Glomerular visceral epithelial cell (primary cell): ENCODE measurements around the gene RBPJ.
A peak's percentile ranks its signal among the peaks of the same experiment; 100 is the strongest.

Experiments
- DNase-seq: peaks from one replicate; pipeline ENCODE4 v3.0.0-alpha.2; 2016; ENCODE audit errors: extremely low spot score

The RBPJ gene

GRCh38 chr4:26418107-26418506, 97.3 kb downstream of the RBPJ start:
- DNase-seq: no peak

- DNase-seq: no peak
These were observed 98.0 kb downstream of the RBPJ start for GRCh38 chr4:26418850-26419249.

GRCh38 chr4:26420438-26420837, 99.6 kb downstream of the RBPJ start:
- DNase-seq: no peak

GRCh38 chr4:26420913-26421312, 100.1 kb downstream of the RBPJ start:
- DNase-seq: no peak

GRCh38 chr4:26424153-26424552, 103.3 kb downstream of the RBPJ start:
- DNase-seq: no peak

- no peak for DNase-seq
These were observed 104.0 kb downstream of the RBPJ start for GRCh38 chr4:26424838-26425237.

GRCh38 chr4:26425953-26426352, 105.1 kb downstream of the RBPJ start:
- no peak for DNase-seq

- DNase-seq: no peak
These were observed 106.1 kb downstream of the RBPJ start for GRCh38 chr4:26426892-26427291.

GRCh38 chr4:26429910-26430309, 109.1 kb downstream of the RBPJ start:
- DNase-seq: no peak

GRCh38 chr4:26431461-26432180, 110.8 kb downstream of the RBPJ start:
- no peak for DNase-seq

- no peak for DNase-seq
These were observed 111.6 kb downstream of the RBPJ start for GRCh38 chr4:26432419-26432818.

- DNase-seq: no peak
These were observed 112.7 kb downstream of the RBPJ start for GRCh38 chr4:26433556-26433955.

- no peak for DNase-seq
These were observed 113.3 kb downstream of the RBPJ start for GRCh38 chr4:26434030-26434639.

- peak; percentile 31 for DNase-seq
These were observed 120.3 kb downstream of the RBPJ start for GRCh38 chr4:26441102-26441501.

GRCh38 chr4:26441771-26442170, 121.0 kb downstream of the RBPJ start:
- no peak for DNase-seq

- DNase-seq: no peak
These were observed 126.6 kb downstream of the RBPJ start for GRCh38 chr4:26447378-26447777.

GRCh38 chr4:26450418-26450817, 129.6 kb downstream of the RBPJ start:
- DNase-seq: no peak

GRCh38 chr4:26451597-26451996, 130.8 kb downstream of the RBPJ start:
- DNase-seq: no peak

GRCh38 chr4:26452565-26453531, 132.0 kb downstream of the RBPJ start:
- DNase-seq: no peak

- no peak for DNase-seq
These were observed 134.1 kb downstream of the RBPJ start for GRCh38 chr4:26454961-26455360.

GRCh38 chr4:26455571-26455970, 134.8 kb downstream of the RBPJ start:
- no peak for DNase-seq

- DNase-seq: no peak
These were observed 136.6 kb downstream of the RBPJ start for GRCh38 chr4:26457412-26457811.

- no peak for DNase-seq
These were observed 137.3 kb downstream of the RBPJ start for GRCh38 chr4:26458157-26458561.
